HUES48 (cell line): ENCODE results near the gene GIMAP2.

Experiments
- H3K27ac ChIP-seq: one replicate; pipeline ENCODE4 v1.7.0; 2013; ENCODE audit warnings: low read depth, low read length, inconsistent platforms
- H3K27me3 ChIP-seq: 2 replicates; pipeline ENCODE4 v1.6.1; 2013; ENCODE audit warnings: mild to moderate bottlenecking, low read length; ENCODE audit not compliant: control insufficient read depth, insufficient read depth
- H3K36me3 ChIP-seq: 2 replicates; pipeline ENCODE4 v1.6.1; 2013; ENCODE audit warnings: low read length; ENCODE audit not compliant: control insufficient read depth, insufficient read depth
- H3K4me1 ChIP-seq: 2 replicates; pipeline ENCODE4 v1.6.1; 2013; ENCODE audit warnings: mild to moderate bottlenecking, low read length; ENCODE audit not compliant: control insufficient read depth, insufficient read depth
- H3K4me3 ChIP-seq: 2 replicates; pipeline ENCODE4 v1.5.1; 2013; ENCODE audit warnings: mild to moderate bottlenecking, low read depth, low read length
- H3K9ac ChIP-seq: 2 replicates; pipeline ENCODE4 v1.6.1; 2013; ENCODE audit warnings: mild to moderate bottlenecking, low read depth, low read length, moderate library complexity
- H3K9me3 ChIP-seq: 2 replicates; pipeline ENCODE4 v1.6.1; 2013; ENCODE audit warnings: low read length; ENCODE audit not compliant: control insufficient read depth, insufficient read depth

Gene GIMAP2

DNA sequence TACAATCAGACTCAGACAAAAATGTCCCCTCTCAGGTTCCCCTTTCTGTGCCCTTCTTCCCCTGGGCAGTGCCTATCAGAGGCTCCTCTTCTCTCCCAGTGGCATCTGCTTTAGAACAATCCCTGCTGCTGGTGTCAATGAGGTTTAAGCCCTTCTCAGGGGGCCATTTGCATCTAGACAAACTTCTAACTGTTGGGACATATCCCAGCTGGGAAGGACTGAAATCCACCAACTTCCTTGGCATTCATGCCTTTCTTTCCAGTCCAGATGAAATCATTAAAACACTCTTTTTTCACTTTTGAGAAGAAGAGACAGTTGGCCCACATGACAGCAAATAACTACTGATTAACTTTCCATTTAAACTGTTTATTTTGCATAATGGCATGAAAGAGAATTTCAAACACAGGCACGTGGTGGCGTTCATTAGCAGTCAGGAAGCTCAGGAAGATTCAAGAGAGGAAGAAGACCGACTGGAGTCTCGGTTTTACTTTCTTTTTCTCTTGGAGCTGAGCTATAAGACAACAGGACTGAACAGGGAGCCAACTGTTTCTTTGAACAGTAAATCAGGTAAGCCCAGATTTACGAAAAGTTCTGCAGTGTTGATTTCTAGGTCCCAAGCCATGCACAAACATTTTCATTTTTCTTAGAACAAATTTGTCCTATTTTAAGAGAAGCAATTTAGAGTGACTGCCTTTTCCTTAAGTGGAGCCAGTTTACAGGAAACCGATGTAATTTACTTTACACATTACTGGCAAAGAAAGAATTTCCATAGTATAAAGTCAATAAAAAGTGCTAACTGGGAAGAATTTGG is at the start of gene GIMAP2:
Gene GIMAP2 (plus strand): TSS at position 488 of the 811 bp plus-strand sequence. CDS start 1,354 bp downstream, outside the sequence.
- Histone ChIP-seq H3K27me3 (no peaks in the 10 kb centered on the region; the same call in 1 of the 2 replicates), H3K9ac (no peak within 1 kb of the TSS), H3K9me3 (no peaks in the 10 kb centered on the region), H3K27ac (no peak within 1 kb of the TSS), H3K4me3 (no peak within 1 kb of the TSS), H3K4me1 (no peaks in the 10 kb centered on the region), H3K36me3 (no peaks in the 10 kb centered on the region)

DNA sequence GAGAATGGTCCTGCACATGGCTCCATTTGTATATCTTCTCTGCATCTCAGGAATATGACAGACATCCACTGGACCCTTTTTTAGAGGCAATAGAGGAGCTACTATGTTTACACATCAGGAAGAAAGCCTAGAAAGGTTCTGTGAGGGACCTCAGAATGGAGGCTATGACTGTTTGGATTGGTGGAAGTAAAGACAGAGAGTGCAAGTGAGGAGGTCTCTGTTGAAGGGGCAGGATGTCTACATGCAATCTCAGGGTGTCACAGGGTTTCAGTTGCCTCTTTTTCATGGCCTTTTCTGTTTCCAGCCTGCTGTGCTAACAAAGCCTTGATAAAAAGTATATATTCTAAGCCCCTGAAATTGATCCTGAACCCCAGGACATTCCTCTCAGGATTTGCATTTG is 43.7 kb upstream of the GIMAP2 start:
- Histone ChIP-seq H3K36me3 (no peaks in the 10 kb centered on the region), H3K4me3 (no peak overlapping the region), H3K27ac (no peak overlapping the region), H3K9me3 (peaks cover 19% of the 10 kb centered on the region), H3K9ac (no peak overlapping the region), H3K4me1 (no peaks in the 10 kb centered on the region), H3K27me3 (no peaks in the 10 kb centered on the region)

DNA sequence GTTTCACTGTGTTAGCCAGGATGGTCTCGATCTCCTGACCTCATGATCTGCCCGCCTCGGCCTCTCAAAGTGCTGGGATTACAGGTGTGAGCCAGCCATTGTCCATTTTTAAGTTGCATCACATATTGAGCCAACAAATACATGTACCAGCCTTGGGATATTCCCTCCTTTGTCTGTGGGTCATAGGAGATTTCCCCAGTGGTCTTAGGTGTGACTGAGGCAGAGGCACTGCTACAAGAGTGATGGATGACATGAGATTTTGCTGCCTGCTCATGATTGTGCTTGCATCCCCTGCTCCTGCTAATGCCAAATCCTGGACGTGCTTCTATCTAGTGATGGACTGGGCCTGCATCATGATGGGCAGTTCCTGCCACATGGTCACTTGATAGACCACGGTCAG is 42.6 kb upstream of the GIMAP2 start:
- peaks cover 14% of the 10 kb centered on the region; the same call in 1 of the 2 replicates for H3K9me3 ChIP-seq
- no peak overlapping the region for H3K9ac ChIP-seq
- H3K36me3 ChIP-seq = no peaks in the 10 kb centered on the region
- no peak overlapping the region for H3K4me3 ChIP-seq
- no peaks in the 10 kb centered on the region for H3K4me1 ChIP-seq
- H3K27ac ChIP-seq = no peak overlapping the region
- H3K27me3 ChIP-seq = no peaks in the 10 kb centered on the region

DNA sequence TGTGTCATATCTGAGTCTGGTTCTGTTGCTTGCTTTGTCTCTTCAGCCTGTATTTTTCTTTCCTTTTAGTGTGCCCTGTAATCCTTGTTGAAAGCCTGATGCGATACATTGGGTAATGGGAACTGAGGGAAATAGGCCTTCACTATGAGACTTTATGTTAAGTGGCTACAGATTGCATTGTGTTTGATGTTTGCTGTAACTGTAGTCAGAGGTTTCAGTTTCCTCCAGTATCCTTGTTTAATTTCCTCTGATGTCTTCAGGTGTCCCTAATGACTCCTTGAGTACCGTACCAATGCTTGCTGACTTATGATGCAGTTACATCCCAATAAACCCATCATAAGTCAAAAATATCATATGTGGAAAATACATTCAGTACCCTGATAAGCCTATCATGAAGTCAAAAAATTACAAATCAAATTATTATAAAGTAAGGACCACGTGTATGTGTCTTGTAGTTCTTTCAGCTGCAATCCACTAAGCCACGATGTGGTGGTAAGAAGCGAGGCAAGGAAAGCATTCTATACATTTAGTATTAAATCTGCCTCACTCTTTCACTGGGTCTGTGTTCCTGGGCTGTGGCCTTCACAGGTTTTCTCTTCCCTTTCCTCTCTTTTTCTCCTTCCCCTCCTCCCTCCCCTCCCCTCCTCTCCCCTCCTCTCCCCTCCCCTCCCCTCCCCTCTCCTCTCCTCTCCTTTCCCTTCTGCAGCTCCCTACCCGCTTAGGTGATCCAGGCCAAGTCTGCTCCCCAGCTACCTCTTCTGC is 40.1 kb upstream of the GIMAP2 start:
- no peak overlapping the region for H3K27ac ChIP-seq
- no peaks in the 10 kb centered on the region for H3K4me1 ChIP-seq
- H3K9me3 ChIP-seq = peaks cover 4% of the 10 kb centered on the region; the same call in 1 of the 2 replicates
- no peaks in the 10 kb centered on the region for H3K36me3 ChIP-seq
- no peaks in the 10 kb centered on the region for H3K27me3 ChIP-seq
- H3K4me3 ChIP-seq = no peak overlapping the region
- H3K9ac ChIP-seq = no peak overlapping the region

DNA sequence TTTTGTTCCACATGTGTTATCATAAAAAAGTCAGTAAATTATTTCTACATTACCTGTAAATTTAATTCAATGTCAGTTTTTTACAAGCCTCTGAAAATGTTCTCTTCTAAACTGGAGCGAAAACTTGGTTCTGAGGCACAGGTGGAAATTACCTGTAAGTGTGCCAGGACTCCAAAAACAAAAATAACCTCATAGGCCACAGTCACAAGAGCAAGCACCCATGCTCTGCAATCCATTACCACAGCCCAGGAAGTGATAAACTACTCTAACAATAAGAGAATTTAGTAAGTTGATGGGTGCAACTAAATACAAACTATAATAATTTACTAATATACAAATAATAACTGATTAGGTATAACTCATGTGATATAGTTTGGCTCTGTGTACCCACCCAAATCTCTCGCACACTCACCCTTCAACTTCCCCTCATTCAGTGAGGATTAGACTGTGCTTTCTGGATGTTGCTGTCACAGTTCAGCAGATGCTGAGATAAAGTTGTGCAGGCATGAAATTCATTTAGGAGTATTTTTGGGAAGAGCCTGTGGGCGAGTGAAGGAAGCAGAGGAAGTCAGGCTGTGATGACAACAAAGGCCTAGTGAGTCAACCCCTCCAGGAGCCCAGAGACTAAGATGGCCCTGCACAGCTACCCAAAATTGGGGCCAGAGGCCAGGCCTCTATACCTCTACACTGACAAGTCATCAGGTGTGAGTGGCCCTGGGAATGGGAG is 37.0 kb upstream of the GIMAP2 start:
- Histone ChIP-seq H3K4me3 (no peak overlapping the region), H3K9ac (no peak overlapping the region), H3K27me3 (no peaks in the 10 kb centered on the region), H3K4me1 (no peaks in the 10 kb centered on the region), H3K36me3 (no peaks in the 10 kb centered on the region), H3K27ac (no peak overlapping the region), H3K9me3 (no peaks in the 10 kb centered on the region)

DNA sequence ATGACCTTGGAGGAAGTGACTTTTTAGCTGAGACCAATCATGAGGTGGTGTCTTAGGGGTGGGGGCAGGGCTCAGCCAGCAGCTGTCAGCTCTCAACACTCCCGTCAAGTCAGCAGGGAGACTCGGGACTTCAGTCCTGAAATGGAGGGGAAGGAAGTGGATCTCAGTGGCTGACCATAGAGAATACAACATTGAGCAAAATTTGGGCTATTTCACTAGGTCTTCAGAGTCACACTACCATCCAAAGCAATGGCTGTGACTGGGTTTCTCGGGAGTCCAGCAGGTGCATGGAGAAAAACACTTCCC is 36.5 kb upstream of the GIMAP2 start:
- no peaks in the 10 kb centered on the region for H3K9me3 ChIP-seq
- no peak overlapping the region for H3K4me3 ChIP-seq
- no peak overlapping the region for H3K27ac ChIP-seq
- no peaks in the 10 kb centered on the region for H3K27me3 ChIP-seq
- H3K9ac ChIP-seq = no peak overlapping the region
- H3K36me3 ChIP-seq = no peaks in the 10 kb centered on the region
- no peaks in the 10 kb centered on the region for H3K4me1 ChIP-seq

DNA sequence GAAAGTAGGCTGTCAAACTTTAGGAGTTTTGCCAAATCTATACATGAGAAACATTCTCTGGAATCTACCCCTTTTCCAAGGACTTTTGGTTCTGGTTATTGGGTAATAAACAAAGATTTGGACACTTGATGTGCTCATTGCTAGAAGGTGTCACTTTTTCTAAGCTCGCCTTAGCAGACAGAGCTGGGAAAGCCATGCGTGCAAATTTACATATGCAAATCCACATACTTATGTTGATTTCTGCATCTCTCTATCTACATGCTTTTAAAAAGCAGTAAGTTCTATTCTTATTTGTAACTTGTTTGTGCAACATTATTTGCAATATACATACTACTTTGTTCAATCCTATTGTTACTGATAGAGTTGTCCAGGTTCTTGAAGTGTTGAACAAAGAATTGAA is 30.8 kb upstream of the GIMAP2 start:
- peaks cover 11% of the 10 kb centered on the region for H3K9me3 ChIP-seq
- no peak overlapping the region for H3K9ac ChIP-seq
- H3K4me3 ChIP-seq = 0 out of 2 replicates have a peak overlapping the region, but pooled peaks have one; percentile 2
- H3K4me1 ChIP-seq = peaks cover 8% of the 10 kb centered on the region
- no peak overlapping the region for H3K27ac ChIP-seq
- H3K27me3 ChIP-seq = no peaks in the 10 kb centered on the region
- no peaks in the 10 kb centered on the region for H3K36me3 ChIP-seq

DNA sequence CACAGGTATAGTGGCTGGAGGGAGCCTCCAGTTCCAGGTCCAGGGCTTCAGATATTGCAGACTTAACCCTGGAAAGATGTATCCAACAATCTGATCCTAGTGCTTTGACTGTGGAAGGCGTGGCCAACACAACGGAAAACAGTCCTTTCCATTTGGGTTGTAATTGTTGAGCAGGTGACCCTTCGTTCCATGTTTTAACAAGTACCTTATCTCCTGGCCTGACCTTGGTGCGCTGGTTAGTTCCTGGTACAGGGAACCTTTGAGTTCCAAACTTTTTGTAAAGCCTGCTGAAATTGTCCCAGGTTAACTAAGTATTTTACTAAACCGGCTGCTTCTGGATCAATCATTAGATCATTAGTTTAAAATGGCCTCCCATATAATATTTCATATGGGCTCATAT is 29.5 kb upstream of the GIMAP2 start:
- peaks cover 11% of the 10 kb centered on the region for H3K9me3 ChIP-seq
- H3K9ac ChIP-seq = no peak overlapping the region
- no peak overlapping the region for H3K4me3 ChIP-seq
- H3K4me1 ChIP-seq = peaks cover 8% of the 10 kb centered on the region
- H3K27me3 ChIP-seq = no peaks in the 10 kb centered on the region
- no peak overlapping the region for H3K27ac ChIP-seq
- no peaks in the 10 kb centered on the region for H3K36me3 ChIP-seq

DNA sequence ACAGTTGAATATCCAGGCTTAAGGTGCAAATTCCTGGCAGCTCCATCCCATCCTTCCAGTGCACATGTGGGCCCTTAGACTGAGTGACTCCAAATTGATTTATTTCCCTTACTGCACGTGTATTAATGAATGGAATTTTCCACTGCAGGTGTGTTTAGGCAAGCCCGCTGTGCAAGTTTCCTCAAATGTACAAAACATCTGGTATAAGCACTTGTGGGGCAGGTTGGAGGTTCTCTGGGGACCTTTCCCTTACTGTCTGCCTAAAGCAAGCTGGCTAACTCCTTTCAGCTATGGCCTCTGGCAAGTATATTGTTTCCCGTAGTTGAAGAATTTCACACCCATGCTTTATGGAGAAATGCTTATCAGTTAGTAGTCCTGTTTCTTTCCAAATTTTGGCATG is 28.0 kb upstream of the GIMAP2 start:
- no peaks in the 10 kb centered on the region for H3K27me3 ChIP-seq
- no peak overlapping the region for H3K27ac ChIP-seq

DNA sequence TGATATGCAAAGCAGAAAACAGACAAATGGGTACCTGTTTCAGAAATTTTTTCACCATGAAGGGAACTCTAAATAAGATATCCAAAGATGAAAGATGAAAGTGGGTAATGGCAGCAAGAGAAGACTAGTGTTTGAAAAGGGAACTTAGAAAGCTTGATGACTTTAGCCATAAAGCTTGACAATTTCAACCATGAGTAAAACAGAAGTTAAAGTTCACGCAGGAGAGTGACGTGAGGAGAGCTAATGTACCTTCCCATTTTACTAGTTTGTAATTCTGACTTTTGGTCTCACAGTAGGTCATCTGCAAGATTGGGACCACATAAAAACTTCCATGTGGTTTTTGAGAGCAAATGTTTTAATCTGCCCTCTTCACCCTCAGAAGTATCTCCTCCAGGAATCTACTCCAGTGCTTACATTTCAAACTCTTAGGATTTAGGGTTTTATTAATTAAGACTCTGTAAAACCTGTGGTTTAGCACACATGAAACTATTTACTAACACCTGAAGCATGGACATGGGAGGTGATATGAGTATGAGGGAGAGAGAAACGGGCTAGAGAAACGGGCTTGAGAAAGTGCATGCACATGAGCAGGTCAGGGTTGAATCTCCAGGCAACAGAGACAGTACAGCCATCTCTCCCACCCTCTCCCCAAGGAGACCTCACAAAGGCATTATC is 24.4 kb upstream of the GIMAP2 start:
- H3K9ac ChIP-seq = no peak overlapping the region
- no peaks in the 10 kb centered on the region for H3K27me3 ChIP-seq
- no peak overlapping the region for H3K27ac ChIP-seq
- no peaks in the 10 kb centered on the region for H3K4me1 ChIP-seq
- H3K9me3 ChIP-seq = peaks cover 11% of the 10 kb centered on the region
- no peaks in the 10 kb centered on the region for H3K36me3 ChIP-seq
- H3K4me3 ChIP-seq = no peak overlapping the region

More for the DNA sequence above, 28.0 kb upstream of the GIMAP2 start:
- Histone ChIP-seq H3K4me1 (peaks cover 8% of the 10 kb centered on the region), H3K36me3 (no peaks in the 10 kb centered on the region), H3K4me3 (no peak overlapping the region), H3K9ac (no peak overlapping the region), H3K9me3 (peaks cover 11% of the 10 kb centered on the region)
